ENCODE measurements around the gene HOXB3.

HOXB3 gene

GRCh38 chr17:48613862-48614694, 24.0 kb upstream of the HOXB3 start:
- in situ Hi-C loops (cut with MboI; ENCODE audit: low sequenced_read_pairs): no loop called here

- in situ Hi-C loops (cut with MboI; ENCODE audit: low sequenced_read_pairs): no loop called here
These were observed 23.0 kb upstream of the HOXB3 start for GRCh38 chr17:48612854-48613691.

GRCh38 chr17:48612456-48612853, 22.4 kb upstream of the HOXB3 start:
- in situ Hi-C loops (cut with MboI; ENCODE audit: low sequenced_read_pairs): no loop called here

GRCh38 chr17:48611681-48612455, 21.8 kb upstream of the HOXB3 start:
- in situ Hi-C loops (cut with MboI; ENCODE audit: low sequenced_read_pairs): no loop called here

GRCh38 chr17:48611213-48611612, 21.2 kb upstream of the HOXB3 start:
- in situ Hi-C loops (cut with MboI; ENCODE audit: low sequenced_read_pairs): no loop called here

- in situ Hi-C loops (cut with MboI; ENCODE audit: low sequenced_read_pairs): no loop called here
These were observed 20.5 kb upstream of the HOXB3 start, which contains the start of gene HOXB7 for GRCh38 chr17:48610282-48611211. HOXB7 (minus strand) TSS chr17:48611017; CDS start chr17:48610918, 99 bp downstream.

- in situ Hi-C loops (cut with MboI; ENCODE audit: low sequenced_read_pairs): no loop called here
These were observed 19.8 kb upstream of the HOXB3 start for GRCh38 chr17:48609759-48610281.

- in situ Hi-C loops (cut with MboI; ENCODE audit: low sequenced_read_pairs): no loop called here
These were observed 19.0 kb upstream of the HOXB3 start for GRCh38 chr17:48609033-48609432.

- in situ Hi-C loops (cut with MboI; ENCODE audit: low sequenced_read_pairs): no loop called here
These were observed 18.4 kb upstream of the HOXB3 start for GRCh38 chr17:48608494-48608834.

- in situ Hi-C loops (cut with MboI; ENCODE audit: low sequenced_read_pairs): no loop called here
These were observed 17.0 kb upstream of the HOXB3 start for GRCh38 chr17:48606892-48607614.

GRCh38 chr17:48605991-48606891, 16.2 kb upstream of the HOXB3 start:
- in situ Hi-C loops (cut with MboI; ENCODE audit: low sequenced_read_pairs): no loop called here

- in situ Hi-C loops (cut with MboI; ENCODE audit: low sequenced_read_pairs): no loop called here
These were observed 15.4 kb upstream of the HOXB3 start for GRCh38 chr17:48605409-48605919.

- in situ Hi-C loops (cut with MboI; ENCODE audit: low sequenced_read_pairs): no loop called here
These were observed 14.8 kb upstream of the HOXB3 start, which contains the start of gene HOXB6 for GRCh38 chr17:48604770-48605329. HOXB6 (minus strand) TSS chr17:48604986; CDS start chr17:48598150, 6,836 bp downstream.

- in situ Hi-C loops (cut with MboI; ENCODE audit: low sequenced_read_pairs): no loop called here
These were observed 14.1 kb upstream of the HOXB3 start for GRCh38 chr17:48603959-48604769.

GRCh38 chr17:48601539-48602425, 11.7 kb upstream of the HOXB3 start:
- in situ Hi-C loops (cut with MboI; ENCODE audit: low sequenced_read_pairs): no loop called here

GRCh38 chr17:48601207-48601538, 11.1 kb upstream of the HOXB3 start:
- in situ Hi-C loops (cut with MboI; ENCODE audit: low sequenced_read_pairs): no loop called here

Data from HL-60/S4 (cell line).